GM19463 (cell line): ENCODE results near the gene AMDHD2.

Experiments
- ATAC-seq: cut with Tn5 transposase; IDR thresholded peaks from one replicate; pipeline ENCODE4 v1.9.1; 2021; ENCODE audit warnings: mild to moderate bottlenecking, moderate library complexity; ENCODE audit not compliant: unreplicated experiment

The AMDHD2 gene

DNA sequence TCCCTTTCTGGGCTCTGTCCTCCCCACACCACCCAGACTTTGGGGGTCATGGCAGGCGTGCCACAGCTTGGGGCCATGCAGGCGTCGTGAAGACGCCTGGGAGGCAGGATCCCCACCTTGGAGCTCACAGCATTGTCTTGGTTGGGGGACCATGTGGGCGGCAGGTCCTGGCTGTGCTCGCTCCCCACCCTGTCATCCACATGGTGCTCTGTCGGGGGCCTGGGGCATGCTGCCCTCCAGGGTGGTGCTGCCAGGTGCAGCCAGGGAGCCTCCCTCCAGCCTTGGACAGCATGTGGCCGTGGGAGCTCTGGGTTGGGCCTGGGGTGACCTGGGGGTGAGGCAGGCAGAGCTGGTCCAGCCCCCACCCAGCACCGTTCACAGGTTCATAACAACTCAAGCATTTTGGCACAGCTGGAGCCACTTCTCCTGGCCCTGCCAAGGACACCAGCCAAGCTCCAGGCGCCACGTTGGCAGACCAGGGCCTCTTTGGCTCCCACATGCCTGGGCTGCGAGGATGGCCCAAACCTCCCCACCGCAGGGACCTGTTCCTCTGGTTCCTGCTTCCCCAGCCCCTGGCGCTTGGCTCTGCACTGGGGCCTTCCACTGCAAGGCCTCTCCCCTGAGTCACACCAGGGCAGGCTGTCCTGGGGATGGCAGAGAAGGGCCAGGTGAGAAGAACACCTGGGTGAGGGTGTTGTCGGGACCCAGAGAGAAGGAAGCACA lies 21.5 kb upstream of the AMDHD2 start:
- ATAC-seq = no peak

DNA sequence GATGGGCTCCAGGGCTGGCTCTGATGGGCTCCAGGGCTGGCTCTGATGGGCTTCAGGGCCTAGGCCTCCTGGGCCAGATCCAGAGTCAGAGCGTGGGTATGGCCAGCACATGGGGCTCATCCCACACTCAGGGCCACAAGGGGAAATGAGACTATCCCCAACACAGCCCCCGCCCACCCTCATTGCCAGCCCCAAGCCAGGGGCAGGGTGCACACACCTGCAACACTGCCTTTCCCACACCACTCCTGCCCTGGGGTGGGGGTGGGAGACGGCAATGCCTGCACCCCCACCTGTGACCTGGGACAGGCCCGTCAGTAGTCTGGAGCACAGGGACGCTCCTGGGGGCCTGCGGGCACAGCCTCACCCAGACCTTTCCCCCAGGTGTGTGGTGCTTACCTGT lies 20.7 kb upstream of the AMDHD2 start:
- ATAC-seq = no peak

- ATAC-seq = no peak
These were observed 20.2 kb upstream of the AMDHD2 start for GRCh38 chr16:2499890-2500429.

DNA sequence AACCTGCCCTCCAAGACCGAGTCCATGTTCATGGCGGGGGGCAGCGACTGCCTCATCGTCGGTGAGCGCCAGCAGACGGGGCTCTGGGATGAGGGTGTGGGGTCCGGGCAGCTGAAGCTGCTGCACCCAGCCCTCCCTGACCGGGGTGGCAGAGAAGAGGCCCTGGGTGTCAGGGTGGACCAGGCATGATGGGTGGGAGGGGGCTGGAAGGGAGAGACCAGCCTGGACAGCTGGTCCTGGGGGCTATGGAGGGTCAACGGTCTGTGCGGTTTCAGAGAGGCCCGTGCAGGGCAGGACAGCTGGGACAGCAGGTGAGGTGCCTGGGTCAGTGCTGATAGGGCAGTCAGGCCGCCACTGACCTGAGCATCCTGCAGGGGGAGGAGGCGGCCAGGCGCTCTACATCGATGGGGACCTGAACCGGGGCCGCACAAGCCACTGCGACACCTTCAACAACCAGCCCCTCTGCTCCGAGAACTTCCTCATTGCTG lies 19.7 kb upstream of the AMDHD2 start:
- ATAC-seq = no peak

GRCh38 chr16:2500918-2501750 lies 19.0 kb upstream of the AMDHD2 start:
- peak; percentile 57 for ATAC-seq

DNA sequence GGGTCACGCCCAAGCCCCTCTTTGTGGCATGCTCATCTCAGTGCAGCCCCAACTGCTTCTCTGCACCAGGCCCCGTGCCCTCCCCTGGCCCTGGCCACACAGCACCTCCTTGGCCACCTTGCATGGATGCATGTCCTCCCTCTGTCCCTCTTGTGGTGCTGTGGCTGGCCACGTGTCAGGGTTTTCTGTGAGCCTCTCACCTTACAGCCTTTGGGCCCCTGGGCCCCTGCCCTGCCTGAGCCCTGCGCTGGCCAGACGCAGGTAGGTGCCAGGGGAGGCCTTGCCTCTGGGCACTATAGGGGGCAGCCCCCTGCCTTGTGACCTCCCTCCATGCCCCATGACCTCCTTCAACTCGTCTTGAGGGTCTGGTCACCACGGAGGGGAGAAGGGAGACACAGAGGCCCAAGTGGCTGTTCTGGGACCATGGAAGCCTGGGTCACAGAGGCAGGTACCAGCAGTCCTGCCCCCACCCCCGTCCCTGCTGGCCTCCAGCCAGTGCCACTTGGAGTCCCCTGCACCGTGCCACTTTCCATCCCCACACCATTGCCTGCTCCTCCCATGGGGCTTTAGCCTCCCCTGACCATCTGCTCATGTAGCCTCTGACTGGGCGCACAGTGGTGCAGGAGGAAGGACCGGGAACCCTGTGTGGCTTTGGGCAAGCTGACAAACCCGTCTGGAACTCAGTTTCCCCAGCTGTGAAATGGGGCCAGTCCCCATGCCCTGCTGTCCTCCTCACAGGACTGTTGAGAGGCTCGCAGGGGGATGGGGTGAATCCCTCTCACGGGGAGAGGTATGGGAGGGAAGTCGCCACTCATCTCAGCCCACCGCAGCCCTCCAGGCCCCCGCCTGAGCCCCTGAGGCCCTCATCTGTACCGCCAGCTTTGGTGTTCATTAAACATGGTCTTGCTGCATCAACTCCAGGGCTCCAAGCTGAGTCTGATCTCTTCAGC lies 17.9 kb upstream of the AMDHD2 start:
- ATAC-seq = no peak

GRCh38 chr16:2505695-2506094 lies 14.5 kb upstream of the AMDHD2 start:
- ATAC-seq = no peak

- peak; percentile 52 for ATAC-seq
These were observed 13.0 kb upstream of the AMDHD2 start for GRCh38 chr16:2507052-2507659.

DNA sequence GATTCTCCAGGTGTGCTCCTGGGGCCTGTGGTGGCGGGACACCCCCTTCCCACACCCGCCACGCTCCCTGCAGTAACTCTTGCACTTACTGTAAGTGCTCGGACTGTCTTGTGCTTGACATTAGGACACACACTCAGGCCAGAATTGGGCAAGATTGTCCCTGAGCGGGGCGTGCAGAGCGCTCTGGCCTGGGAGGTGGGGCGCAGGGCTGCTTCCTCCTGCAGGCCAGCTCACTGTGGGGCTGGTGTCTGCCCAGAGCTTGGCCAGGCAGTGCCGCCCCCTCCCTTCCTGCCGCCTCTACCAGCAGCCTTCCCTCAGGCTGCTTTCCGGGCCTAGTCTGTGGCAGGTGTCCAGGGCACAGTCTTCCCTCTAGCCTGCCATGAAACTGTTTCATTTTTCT lies 12.5 kb upstream of the AMDHD2 start:
- peak; percentile 12 for ATAC-seq

GRCh38 chr16:2508722-2509400 lies 11.3 kb upstream of the AMDHD2 start:
- ATAC-seq = no peak

- ATAC-seq = no peak
These were observed 8.9 kb upstream of the AMDHD2 start for GRCh38 chr16:2511128-2511800.

DNA sequence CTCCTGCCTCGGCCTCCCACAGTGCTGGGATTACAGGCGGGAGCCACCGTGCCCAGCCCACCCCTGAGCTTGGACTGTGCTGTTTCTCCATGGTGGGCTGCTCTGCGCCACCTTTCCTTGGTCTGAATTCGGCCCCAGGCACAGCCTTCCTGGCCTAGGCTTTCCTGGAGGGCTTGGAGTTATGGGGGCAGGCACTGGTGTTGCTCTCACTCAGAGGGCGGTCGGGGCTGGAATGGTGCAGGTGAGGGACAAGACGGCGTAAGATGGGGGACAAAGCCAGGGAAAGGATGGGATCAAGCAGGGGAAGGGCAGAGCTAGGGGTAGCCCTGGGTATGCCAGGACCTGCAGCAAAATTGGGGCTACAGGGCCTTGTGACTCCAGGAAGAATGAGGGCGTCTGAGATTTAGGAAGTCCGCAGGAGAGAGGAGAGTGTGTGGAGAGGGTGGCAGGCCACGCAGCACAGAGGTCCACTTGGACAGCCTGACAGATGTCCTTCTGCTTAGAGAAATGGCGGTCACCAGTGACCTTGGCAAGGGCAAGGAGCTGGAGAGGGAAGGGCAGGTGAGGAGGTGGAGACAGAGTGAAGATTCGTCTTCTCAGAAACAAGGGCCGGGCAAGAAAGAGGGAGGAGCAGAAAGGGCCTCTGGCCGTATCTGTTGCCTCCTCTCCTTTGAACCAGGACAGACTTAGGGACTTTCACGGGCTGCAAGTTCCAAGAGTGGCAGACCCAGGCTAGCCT lies 8.0 kb upstream of the AMDHD2 start:
- no peak for ATAC-seq

DNA sequence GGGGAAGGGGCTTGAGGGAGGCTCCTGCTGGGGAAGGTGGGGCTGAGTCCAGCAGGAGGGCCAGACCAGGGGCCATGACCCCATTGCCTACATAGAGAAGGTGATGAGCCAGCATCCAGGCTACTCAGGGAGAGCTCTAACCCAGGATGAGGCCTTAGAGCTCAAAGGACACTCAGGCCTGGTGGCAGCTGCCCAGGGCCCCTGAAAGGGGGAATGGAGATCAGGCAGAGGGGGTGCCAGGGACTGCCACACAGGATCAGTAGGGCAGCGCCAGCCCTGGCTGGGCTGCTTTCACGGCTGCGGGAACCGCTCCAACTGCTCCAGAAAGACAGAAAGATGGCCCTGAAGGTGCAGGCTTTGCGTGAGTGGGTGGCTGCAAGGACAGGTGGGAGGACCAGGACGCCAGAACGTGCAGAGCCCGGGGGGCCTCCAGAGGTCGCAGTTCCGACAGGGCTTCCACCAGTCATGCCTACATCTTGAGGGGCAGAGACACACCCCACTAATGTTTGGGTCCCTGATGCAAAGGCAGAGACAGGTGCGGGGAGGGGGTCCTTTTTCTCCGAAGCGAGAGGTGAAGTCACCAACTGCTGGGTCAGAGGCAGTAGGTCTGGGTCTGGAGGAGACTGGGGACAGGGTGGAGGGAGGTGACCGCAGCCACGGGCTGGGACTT lies 7.3 kb upstream of the AMDHD2 start:
- no peak for ATAC-seq

DNA sequence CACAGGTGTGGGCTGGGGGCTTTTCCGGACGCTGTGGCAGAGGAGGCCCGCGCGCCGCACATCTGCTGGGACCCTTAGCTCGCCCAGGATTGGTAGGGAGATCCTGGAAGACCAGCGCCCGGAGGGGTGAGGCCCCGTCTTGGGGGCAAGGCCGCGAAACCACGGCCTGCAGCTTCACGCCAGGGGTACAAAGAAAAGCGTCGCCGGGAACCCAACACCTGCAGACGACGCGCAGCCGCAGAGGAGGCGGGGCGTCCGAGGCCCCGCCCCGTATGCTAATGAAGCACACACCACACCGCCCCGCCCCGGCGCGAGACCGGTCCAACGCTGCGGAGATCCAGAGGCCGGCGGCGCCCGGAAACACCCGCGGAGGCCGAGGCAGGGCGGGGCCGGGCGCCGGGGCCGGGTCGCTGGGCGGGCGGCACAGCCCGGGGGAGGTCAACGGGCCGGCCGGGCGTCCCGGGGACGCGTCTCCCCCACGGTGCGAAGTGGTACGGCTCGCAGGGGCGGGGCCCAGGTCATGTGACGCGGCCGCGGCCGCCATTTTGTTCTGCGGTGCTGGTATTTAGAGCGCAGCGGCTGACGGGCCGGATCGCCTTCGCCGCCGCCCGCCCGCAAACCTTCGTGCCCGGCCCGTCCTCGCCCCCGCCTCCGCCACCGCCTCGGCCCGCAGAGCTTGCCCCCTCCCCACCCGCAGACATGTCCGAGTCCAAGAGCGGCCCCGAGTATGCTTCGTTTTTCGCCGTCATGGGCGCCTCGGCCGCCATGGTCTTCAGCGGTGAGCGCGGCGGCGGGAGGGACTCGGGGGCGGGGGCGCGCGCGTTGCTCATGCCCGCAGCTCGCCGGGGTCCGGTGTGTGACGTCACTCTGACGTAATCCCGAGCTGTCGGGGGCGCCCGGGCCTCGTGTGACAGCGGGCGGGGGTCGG lies 6.5 kb upstream of the AMDHD2 start, which contains the start of gene ATP6V0C:
Gene ATP6V0C (plus strand): TSS at position 548 of the 928 bp plus-strand sequence. CDS start 152 bp downstream, at position 700.
- peak; percentile 72 for ATAC-seq

- ATAC-seq = no peak
These were observed 5.6 kb upstream of the AMDHD2 start for GRCh38 chr16:2514333-2515179.
